ENCODE data around the gene OLR1. TPM values are rescaled to one million over a fixed set of nuclear protein-coding genes. Genes with fewer than 3 reads are reported as not detected.

OLR1 gene
- total and polyA plus RNA-seq, 2 donors (not counting 3 experiments of a cell fraction or from before 2014, with no cell fraction given), result not detected

DNA sequence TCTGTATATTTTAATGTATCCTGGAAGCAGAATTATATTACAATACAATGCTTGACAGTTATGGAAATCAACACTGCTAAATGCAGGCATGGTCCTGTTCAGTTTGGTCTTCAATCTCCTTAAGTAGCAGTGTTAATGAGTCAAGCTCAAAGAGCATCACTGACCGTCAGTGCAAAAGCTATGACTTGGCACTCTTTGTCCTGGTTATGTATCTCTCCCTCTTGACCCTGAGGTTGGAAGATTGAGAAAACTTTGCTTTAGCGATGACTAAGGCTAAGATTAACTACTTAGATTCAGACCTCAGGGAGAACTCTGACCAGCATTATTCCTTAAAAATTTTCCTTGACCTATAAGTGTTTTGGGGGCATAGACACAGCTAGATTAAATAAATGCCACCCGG, 52.9 kb downstream of the OLR1 start:
- Histone ChIP-seq H3K9me1 (replicated peaks; ENCODE audit: control insufficient read depth, extremely low read depth, insufficient read depth, low read length) (no peaks in the 10 kb centered on the region), H3K4me2 (ENCODE audit: insufficient read depth, low read length) (no peak overlapping the region), H3K9me3 (replicated peaks; ENCODE audit: control insufficient read depth, insufficient read depth, low read length) (no peaks in the 10 kb centered on the region), H3K9ac (replicated peaks; ENCODE audit: extremely low read depth, insufficient read depth, low read length) (no peak overlapping the region), H4K20me1 (replicated peaks; ENCODE audit: control insufficient read depth, extremely low read depth, insufficient read depth, low read length) (no peaks in the 10 kb centered on the region), H2AFZ (ENCODE audit: low read depth, low read length) (no peak overlapping the region), H3K4me3 (replicated peaks in 1 of 3; ENCODE audit: insufficient read depth in 1 of 3, low read depth in 1 of 3, low read length in 3 of 3) (no peak overlapping the region), H3K4me1 (ENCODE audit: control insufficient read depth, extremely low read depth, insufficient read depth, low read length) (no peaks in the 10 kb centered on the region), H3K27ac (ENCODE audit: insufficient read depth, low read depth, low read length) (no peak overlapping the region), H3K79me2 (ENCODE audit: control insufficient read depth, insufficient read depth, low read length) (no peaks in the 10 kb centered on the region), H3K36me3 (ENCODE audit: control insufficient read depth in 2 of 2, extremely low read depth in 1 of 2, insufficient read depth in 2 of 2, low read length in 2 of 2) (no peaks in the 10 kb centered on the region), H3K27me3 (ENCODE audit: control insufficient read depth in 2 of 2, insufficient read depth in 2 of 2, low read length in 2 of 2) (no peaks in the 10 kb centered on the region)
- ChIA-PET POLR2A (no interaction called here), CTCF (no interaction called here)
- intact Hi-C loops (cut with micrococcal nuclease), result no loop called here
- FAIRE-seq (no peak), DNase-seq (ENCODE audit: low read depth, low spot score) (no peak)
- no TSS peak for BruUV-seq (replicated peaks)
- TF ChIP-seq POLR2A (IDR thresholded peaks at IDR 0.05; ENCODE audit: low read depth, low read length), result no peak
- TF ChIP-seq EZH2 (IDR thresholded peaks at IDR 0.05; ENCODE audit: borderline replicate concordance, low read depth, low read length, severe bottlenecking), result no peak
- no peak for TF ChIP-seq FOS (IDR thresholded peaks at IDR 0.05; ENCODE audit: borderline replicate concordance, insufficient read depth, low read length)
- TF ChIP-seq, protein P1, sequence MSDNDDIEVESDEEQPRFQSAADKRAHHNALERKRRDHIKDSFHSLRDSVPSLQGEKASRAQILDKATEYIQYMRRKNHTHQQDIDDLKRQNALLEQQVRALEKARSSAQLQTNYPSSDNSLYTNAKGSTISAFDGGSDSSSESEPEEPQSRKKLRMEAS (IDR thresholded peaks at IDR 0.05; ENCODE audit: insufficient read depth, insufficient read length), result no peak
- TF ChIP-seq, protein P2, sequence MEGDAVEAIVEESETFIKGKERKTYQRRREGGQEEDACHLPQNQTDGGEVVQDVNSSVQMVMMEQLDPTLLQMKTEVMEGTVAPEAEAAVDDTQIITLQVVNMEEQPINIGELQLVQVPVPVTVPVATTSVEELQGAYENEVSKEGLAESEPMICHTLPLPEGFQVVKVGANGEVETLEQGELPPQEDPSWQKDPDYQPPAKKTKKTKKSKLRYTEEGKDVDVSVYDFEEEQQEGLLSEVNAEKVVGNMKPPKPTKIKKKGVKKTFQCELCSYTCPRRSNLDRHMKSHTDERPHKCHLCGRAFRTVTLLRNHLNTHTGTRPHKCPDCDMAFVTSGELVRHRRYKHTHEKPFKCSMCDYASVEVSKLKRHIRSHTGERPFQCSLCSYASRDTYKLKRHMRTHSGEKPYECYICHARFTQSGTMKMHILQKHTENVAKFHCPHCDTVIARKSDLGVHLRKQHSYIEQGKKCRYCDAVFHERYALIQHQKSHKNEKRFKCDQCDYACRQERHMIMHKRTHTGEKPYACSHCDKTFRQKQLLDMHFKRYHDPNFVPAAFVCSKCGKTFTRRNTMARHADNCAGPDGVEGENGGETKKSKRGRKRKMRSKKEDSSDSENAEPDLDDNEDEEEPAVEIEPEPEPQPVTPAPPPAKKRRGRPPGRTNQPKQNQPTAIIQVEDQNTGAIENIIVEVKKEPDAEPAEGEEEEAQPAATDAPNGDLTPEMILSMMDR (IDR thresholded peaks at IDR 0.05; ENCODE audit: extremely low read depth in 1 of 2, insufficient read depth in 1 of 2, low read depth in 1 of 2, low read length in 2 of 2), result no peak
- no peak for TF ChIP-seq JUN (IDR thresholded peaks at IDR 0.05; ENCODE audit: borderline replicate concordance, insufficient read depth, insufficient read length, low read depth)
- dilution Hi-C loops (cut with MboI; ENCODE audit: extremely low pct_ligation_motif_present, low sequenced_read_pairs), result no loop called here

DNA sequence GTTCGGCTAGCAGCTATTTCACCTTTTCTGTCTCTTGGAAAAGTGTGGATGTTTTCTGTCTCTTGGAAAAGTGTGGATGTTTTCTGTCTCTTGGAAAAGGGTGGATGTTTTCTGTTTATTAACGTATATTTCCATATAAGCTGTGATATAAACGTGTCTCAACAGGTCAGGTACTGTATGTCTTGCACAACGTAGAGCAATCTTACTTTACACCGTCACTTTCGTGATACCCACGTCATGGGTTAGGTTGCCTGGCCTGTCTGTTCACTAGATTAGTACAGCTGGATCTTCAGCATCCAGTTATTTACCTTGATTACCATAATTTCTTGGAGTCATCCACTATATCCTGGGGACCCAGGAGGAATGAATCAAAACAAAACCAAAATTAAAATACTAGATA, 56.0 kb downstream of the OLR1 start:
- Histone ChIP-seq H4K20me1 (replicated peaks; ENCODE audit: control insufficient read depth, extremely low read depth, insufficient read depth, low read length) (no peaks in the 10 kb centered on the region), H3K4me2 (ENCODE audit: insufficient read depth, low read length) (no peak overlapping the region), H3K9me1 (replicated peaks; ENCODE audit: control insufficient read depth, extremely low read depth, insufficient read depth, low read length) (no peaks in the 10 kb centered on the region), H3K4me1 (ENCODE audit: control insufficient read depth, extremely low read depth, insufficient read depth, low read length) (no peaks in the 10 kb centered on the region), H3K27me3 (ENCODE audit: control insufficient read depth in 2 of 2, insufficient read depth in 2 of 2, low read length in 2 of 2) (no peaks in the 10 kb centered on the region), H2AFZ (ENCODE audit: low read depth, low read length) (no peak overlapping the region), H3K4me3 (replicated peaks in 1 of 3; ENCODE audit: insufficient read depth in 1 of 3, low read depth in 1 of 3, low read length in 3 of 3) (no peak overlapping the region), H3K27ac (ENCODE audit: insufficient read depth, low read depth, low read length) (no peak overlapping the region), H3K36me3 (ENCODE audit: control insufficient read depth in 2 of 2, extremely low read depth in 1 of 2, insufficient read depth in 2 of 2, low read length in 2 of 2) (no peaks in the 10 kb centered on the region), H3K9ac (replicated peaks; ENCODE audit: extremely low read depth, insufficient read depth, low read length) (no peak overlapping the region), H3K9me3 (replicated peaks; ENCODE audit: control insufficient read depth, insufficient read depth, low read length) (no peaks in the 10 kb centered on the region), H3K79me2 (ENCODE audit: control insufficient read depth, insufficient read depth, low read length) (no peaks in the 10 kb centered on the region)
- no TSS peak for BruUV-seq (replicated peaks)
- no peak for DNase-seq (ENCODE audit: low read depth, low spot score)
- TF ChIP-seq POLR2AphosphoS5 (IDR thresholded peaks at IDR 0.05; ENCODE audit: insufficient read depth, low read depth, low read length), result no peak
- ChIA-PET POLR2A (no interaction called here), CTCF (interaction anchor here (1.7 kb wide), 1 partner anchor 10 kb away, joined by 4 read pairs; no protein-coding TSS in a partner anchor)
- intact Hi-C loops (cut with micrococcal nuclease) (no loop called here), dilution Hi-C loops (cut with MboI; ENCODE audit: extremely low pct_ligation_motif_present, low sequenced_read_pairs) (no loop called here)
- FAIRE-seq, result no peak

Measured in endothelial cell of umbilical vein (primary cell).